Nucleus accumbens (tissue), 56 donors: ENCODE results near the gene MDFI.
"Not testable (repeated sequence)": the region's sequence is repeated elsewhere in the genome, so short reads cannot be mapped to it uniquely, and the experiment has no call there.

Experiments used
- DNase-seq, 56 donors: peaks; one replicate each; lab custom pipeline; 2025; lab: John Stamatoyannopoulos, UW

Gene MDFI

DNA sequence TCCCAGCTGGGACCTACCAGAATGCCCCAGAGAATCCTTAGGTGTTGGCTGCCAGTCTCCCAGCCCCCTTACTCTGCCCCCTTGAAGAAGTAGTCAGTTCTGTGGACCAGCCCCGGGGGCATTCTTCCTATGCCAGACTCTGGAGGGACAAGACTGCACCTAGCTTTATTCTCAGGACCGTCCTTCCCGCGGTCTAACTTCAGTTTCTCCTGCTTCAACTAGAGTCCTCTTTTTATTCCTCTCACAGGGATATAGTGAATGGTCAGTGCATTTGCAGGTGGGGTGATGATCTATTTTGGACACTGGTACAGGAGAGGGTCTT lies 35.9 kb upstream of the MDFI start:
- no peak for DNase-seq

DNA sequence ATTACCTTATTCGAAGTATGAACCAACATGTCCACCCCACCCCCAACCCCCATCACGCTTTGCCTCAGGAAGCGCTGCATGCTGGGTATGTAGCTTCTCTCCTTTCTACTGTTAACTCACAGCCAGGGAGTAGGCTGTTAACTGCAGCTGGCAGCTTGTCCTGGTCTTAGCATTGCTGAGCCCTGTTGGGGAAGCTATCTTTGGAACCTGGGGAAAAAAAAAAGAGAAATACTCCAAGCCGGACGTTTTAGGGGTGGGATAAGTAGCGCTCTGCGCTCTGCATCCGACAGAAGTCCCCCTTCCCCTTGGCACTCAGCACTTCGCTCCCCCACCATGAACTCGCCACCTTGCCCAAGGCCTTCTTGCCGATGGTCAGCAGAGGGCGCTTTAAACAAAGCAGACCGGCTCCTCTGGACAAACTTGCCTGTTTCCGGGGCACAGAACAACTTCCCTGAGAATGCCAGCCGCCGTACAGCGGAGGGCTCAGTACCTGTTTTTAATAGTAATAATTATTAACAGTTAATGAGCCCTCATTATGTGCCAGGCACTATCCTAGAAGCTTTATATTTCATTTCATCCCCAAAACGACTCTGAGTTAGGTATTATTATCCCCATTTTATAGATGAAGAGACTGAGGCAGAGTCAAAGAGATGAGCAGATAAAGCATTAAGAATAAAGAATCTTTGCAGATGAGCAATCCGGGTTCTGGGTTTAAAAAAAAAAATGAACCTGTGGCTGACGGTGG lies 35.2 kb upstream of the MDFI start:
- DNase-seq: peak in 52 of 56 donors; percentile 28 to 86 (median 71)

DNA sequence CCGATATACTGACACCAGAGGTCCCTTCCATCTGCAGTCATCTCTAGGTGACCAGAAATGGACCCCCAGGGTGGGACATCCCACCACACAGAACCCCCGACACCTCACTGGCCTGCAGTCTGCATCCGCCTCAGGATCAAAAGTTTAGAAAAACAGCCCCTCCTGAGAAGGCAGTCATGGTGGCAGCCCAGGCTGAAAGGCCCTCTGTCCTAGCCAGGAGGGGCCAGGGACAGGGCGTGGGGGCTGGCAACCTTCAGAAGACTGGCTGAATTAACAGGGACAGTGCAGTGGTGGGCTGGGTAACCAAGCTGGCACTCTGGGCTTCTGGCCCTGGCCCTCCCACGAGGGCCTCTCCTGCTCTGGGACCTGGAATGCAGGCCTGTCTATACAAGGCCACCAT lies 34.3 kb upstream of the MDFI start:
- no peak for DNase-seq

DNA sequence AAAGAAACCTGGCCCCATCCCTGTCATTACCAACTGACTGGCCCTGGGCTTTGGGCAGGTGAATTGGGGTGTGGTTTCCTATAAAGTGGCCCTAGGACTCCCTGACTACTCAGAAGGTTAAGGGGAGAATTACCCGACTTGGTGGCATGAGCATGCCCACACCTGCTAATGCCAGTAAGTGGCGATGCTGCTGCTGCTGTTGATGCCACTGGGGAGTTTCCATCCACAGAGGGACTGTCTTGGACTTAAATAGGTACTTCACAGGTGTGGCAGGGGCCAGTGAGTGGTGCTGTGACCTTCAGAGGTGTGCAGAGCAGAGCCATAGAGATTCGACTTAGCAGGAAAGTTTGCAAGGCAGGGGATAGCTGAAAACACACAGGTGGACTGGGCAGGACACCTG lies 32.6 kb upstream of the MDFI start:
- no peak for DNase-seq

DNA sequence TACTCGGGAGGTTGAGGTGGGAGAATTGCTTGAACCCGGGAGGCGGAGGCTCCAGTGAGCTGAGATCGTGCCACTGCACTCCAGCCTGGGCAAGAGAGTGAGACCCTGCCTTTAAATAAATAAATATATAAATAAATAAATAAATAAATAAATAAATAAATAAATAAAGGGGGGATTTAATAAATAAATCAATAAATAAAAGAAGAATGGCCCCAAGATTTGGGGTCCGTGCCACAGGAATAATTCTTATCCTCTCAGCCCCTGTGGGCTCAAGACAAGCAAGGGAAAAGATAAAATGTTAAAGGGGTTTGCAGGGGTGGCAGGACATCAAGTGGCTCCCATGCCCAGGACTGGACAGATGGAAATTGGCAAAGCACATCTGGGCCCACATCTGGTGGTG lies 31.2 kb upstream of the MDFI start:
- DNase-seq: no peak

DNA sequence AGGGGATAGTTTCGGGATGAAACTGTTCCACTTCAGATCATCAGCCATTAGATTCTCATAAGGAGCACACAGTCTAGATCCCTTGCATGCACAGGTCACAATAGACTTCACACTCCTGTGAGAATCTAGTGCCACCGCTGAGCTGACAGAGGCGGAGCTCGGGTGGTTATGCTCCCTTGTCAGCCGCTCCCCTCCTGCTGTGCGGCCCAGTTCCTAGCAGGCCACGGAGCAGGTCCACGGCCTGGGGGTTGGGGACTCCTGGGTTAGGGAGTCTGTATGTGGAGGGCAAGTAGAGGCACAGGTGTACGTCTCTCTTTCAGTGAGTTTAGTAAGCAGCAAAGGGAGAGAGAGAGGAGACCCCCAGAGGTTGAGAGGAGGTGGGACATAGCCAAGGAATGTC lies 30.5 kb upstream of the MDFI start:
- no peak for DNase-seq

DNA sequence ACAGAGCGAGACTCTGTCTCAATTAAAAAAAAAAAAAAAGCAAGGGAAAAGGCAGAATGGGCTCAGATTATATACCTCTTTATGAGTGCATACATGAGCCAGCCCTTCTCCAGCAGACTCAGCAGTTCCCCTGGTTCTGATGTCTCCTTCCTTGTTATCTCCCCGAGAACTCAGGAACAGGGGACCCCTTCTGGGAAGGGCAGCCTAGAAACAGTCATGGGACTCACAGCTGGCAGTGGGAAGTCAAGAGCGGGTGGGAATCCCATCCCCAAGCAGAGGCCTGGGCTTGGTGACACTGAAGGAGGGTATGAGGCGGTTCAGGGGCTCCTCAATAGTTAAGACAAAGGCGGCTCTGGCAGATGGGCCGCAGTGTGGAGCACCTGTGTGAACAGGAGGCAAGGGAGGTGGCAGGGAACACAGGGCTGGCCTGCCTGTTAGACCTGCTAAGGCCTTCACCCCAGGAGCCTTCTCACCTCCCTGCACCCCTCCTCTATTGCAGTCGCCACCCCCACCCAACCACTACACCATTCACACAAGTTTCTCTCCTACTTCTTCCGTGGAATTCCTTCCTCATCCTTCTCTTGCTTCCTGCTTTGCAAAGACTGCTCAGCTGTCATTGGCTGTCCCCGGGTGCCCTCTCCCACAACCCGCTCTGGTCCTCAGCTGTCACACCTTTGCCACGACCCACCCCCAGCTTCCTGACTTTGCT lies 29.7 kb upstream of the MDFI start:
- DNase-seq: no peak

DNA sequence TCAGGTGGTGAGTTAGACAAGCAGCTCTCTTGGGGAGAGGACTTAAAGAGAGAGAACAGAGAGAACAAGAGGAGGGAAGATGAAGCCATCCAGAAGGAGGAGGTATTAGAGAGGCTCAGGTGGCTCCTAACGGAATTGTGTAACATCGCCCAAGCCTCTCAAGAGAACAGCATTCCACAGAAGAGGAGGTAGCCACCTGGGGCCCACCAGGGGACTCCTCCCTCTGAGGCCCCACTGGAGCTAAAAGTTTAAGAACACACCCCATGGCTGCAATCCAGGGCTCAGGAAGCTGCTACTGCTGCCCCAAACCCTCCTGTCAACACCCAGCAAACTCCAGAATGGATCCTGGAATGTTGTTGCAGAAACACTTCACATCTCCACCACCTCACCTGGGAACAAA lies 23.6 kb upstream of the MDFI start:
- no peak for DNase-seq

DNA sequence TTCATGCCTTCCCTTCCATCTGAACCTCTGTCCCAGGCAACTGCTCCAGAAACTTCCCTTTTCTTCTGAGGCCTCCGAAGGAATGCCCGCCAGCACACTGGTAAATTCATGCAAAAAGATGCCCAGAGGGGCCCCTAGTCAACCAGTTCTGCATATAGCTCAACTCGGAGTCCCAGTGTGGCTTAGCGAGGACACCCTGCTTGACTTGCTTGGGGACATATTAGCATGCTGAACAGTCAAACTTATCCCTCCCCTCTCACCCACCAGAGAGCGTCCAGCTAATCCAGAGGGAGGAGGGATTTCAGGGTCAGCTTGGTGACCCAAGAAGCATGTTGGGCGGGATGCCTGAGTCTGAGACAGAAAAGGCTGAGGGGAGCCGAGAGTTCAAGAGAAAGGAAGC lies 23.0 kb upstream of the MDFI start:
- no peak for DNase-seq

DNA sequence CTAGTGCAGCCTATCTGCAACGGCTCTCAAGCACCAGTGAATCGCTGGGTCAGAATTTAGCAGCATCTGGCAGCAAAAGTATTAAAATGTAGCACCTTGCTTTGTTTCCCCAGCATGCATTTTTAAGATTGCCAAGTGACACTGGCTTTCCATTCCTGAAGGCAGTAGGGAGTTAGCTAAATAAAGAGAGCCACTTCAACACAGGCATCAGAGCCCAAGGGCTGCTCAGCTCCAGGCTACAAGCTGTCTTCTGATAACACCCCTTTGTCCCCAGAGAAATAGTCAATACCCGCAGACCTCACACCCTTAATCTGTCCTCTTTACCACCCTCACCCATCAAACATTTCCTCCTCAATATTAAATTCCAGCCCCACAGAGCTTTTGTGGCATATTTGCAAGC lies 19.7 kb upstream of the MDFI start:
- no peak for DNase-seq

DNA sequence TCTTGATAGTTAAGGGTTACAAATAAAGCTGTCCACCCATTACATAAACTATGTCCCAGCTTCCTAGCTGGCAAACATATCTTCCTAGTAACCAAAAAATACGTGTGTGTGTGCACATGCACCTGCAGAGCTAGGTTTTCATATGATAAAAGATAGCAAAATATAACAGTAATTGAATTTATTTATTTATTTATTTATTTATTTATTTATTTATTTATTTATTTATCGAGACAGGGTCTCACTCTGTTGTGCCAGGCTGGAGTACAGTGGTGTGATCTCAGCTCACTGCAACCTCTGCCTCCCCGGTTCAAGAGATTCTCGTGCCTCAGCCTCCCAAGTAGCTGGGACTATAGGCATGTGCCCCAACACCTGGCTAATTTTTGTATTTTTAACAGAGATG lies 19.1 kb upstream of the MDFI start:
- not testable (repeated sequence) for DNase-seq

DNA sequence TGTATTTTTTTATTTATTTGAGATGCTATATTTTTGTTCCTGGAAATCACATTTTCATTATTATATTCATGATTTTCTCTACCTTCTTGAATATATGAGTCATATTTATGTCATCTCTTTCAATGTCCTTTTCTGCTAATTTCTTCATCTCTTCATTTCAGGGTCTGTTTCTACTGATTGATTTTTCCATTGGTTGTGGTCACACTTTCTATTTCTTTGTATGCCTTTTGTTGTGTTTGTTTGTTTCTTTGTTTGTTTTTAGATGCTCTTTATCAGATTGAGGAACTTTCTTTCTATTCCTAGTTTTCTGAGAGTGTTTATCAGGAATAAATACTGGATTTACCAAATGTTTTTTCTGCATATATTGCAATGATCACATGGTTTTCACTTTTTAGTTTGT lies 16.9 kb upstream of the MDFI start:
- DNase-seq: no peak

DNA sequence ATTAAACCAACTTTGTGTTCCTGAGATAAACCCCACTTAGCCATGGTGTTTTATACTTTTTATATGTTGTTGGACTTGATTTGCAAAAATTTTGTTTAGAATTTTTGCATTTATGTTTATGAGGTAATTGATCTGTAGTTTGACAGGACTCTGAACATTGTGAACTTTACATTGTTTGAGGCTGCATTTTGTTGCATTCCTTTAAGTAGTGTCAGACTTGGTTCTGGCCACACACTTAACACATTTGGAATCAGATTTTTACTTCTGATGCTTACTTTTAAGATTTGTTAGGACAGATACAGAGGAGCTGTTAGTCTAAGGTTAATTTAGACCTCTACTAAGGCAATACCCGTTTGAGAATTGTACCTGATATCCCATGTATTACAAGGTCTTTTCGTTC lies 16.5 kb upstream of the MDFI start:
- DNase-seq: no peak

DNA sequence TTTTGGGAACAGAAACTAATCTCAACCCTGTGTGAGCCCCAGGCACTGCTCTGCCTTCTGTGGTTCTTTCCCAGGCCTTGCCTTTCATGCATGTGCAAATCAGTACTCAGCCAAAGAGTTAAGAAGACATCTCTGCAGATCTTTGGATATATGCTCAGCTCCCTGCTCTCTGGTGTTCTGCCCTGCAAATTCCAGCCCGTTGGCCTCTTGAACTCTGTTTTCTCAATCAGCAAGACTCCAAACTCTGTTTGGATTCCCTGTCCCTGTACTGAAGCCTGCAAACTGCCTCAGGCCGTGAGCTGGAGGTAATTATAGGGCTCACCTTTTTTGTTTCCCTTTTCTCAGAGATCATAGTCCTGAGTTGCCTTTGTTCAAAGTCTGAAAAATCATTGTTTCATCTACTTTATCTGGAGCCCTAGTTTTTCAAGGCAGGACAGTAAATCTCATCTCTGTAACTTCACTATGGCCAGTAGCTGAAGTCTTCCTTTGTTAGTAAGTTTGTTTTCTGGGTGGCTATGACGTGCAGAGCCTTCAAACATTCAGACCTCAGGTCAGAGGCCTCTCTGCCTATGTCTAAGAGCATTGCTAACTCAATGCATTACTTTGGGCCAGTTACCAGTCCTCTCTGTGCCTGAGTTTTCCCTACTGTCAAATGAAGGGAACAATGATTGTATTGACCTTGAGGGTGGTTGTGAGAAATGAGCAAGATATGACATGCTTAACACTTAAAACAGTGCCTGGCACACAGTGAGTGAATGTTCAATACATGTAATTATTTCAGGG lies 15.9 kb upstream of the MDFI start:
- DNase-seq: no peak

DNA sequence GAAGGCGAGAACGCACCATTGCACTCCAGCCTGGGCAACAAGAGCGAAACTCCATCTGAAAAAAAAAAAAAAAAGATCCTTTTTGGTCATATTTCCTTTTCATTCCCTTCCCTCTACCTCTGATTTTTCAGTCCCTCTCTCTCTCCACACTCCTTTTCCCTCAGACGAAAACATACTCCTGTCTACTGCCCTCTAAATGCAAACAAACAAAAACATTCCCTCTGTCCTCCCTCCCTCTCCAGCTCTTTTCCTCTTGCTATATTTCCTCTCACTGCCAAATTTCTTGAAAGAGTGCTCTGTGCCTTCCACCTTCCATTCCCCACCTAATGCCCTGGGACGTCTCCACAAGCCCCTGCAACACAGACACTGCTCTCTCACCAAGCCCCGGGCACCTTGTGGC lies 14.9 kb upstream of the MDFI start:
- no peak for DNase-seq

DNA sequence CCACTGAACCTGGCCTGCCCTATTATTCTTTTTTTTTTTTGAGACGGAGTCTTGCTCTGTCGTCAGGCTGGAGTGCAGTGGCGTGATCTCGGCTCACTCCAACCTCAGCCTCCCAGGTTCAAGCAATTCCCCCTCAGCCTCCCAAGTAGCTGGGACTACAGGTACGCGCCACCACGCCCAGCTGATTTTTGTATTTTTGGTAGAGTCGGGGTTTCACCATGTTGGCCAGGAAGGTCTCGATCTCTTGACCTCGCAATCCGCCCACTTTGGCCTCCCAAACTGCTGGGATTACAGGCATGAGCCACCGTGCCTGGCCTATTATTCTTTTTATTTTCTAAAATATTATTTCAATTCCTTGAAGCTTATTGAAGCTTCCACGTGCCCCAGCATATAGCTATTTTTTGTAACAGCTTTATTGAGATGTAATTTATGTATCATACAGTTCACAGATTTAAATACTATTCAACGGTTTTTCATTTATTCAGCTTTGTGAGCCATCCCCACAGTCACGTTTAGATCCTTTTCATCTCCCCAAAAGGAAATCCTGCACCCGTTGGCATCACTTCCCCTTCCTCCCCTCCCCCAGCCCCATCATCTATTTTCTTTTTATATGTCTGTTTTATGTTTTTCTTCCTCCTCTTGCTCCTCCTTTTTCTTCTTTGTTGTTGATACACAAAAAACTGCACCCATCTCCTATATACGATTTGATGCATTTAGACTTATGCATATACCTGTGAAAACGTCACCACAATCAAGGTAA lies 13.5 kb upstream of the MDFI start:
- DNase-seq: no peak

DNA sequence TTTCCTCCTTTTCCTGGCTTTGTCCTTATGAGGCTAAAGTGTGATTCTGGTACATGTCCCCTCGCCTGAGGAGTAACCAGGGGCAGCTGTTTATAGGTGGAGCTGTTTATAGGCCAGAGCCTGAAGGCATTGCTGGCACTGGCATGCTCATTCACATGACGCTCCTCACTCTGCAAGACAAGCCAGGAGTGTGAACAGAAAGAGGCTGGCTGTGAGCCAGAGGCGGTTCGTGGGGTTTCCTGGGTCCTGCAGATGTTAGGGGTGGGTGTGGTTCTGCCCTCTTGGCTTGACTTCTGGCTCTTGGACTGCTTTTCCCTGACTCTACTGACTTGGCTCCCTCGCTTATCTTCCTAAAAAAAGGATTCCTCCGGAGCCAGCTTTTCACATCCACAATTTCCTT lies 12.8 kb upstream of the MDFI start:
- no peak for DNase-seq

DNA sequence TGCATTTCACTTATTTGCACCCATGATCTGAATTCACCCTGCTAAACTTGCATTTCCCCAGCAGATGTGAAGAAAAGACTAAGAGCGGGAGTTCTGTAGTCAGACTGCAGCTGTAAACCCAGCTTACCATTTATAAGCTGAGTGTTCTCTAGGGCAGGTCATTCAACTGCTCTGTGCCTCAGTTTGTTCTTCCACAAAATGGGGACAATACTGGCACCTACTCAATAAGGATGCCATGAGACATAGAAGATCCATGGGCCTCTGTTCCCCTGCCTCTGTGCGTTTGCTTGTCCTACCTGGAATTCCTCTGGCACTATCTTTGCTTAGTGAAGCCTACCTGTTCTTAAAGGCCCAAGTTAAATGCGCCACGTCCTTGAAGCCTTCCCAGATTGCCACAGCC lies 12.2 kb upstream of the MDFI start:
- no peak for DNase-seq

DNA sequence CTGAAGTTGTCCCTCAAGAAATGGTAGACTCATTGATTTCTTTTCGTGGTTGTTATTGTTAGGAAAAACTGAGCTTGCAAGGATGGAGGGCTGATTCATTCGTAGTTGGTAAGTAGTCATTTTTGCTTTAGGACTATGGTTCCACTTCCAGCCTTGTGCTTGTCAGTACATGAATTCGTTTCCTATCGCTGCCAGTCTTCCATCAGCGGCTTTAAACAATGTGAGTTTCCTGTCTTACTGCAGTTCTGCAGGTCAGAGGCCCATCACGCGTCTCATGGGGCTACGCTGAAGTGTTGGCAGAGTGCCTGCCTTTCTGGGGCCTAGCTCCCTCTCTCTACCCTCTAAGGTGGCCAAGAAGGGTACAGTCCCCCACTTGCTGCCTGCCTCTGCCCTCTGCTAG lies 11.4 kb upstream of the MDFI start:
- DNase-seq: no peak

DNA sequence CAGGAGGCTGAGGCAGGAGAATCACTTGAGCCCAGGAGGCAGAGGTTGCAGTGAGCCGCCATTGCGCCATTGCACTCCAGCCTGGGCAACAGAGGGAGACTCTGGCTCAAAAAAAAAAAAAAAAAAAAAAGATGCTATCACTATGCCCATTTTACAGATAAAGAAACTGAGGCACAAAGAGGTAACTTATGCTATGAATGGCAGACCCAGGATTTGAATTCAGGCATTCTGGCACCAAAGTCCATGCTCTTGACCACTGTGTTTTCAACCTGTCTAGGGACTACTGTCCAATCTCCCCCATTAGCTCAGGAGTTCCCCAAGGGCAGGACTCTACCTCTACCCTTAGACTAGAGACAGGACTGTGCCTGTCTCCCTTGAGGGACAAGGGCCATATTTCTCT lies 9.1 kb upstream of the MDFI start:
- DNase-seq: no peak

DNA sequence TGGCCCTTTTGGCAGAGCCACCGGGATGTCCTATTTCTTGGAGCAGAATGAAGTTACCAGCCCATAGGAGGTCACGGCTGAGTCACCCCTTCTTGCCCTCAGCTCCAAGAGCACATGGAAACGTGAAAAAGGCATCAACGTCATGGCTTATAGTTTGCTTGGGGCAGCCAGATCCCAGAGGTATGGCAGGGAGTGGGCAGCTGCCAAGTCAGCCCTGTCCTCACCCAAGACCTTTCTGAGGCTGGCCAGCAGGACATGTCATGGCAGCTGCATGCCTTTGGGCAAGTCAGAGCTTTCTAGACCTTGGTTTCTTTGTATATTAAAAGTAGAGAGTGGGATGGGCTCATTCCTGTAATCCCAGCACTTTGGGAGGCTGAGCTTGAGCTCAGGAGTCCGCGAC lies 8.2 kb upstream of the MDFI start:
- no peak for DNase-seq
